IMR-90 (cell line): ENCODE results near the gene SDC1. TPM values are rescaled to one million over a fixed set of nuclear protein-coding genes. Genes with fewer than 3 reads are reported as not detected.

ENCODE experiments used
- ATAC-seq: fragments of 200-7000 bp; cut with Tn5 transposase; 2 replicates; pipeline ENCODE4 v1.9.1; 2020; ENCODE audit warnings: low read depth, mild to moderate bottlenecking, moderate library complexity
- BruUV-seq: library from RNA; stranded (reverse); fragments of 400-500 nt; replicated peaks from 2 replicates; lab custom pipeline; 2021; lab: Mats Ljungman, UMichigan
- CTCF ChIA-PET: fragments of 300-600 bp; formaldehyde crosslinking; extraction: SDS; loops from one replicate; lab custom pipeline; 2021; ENCODE audit warnings: antibody characterized with exemption; lab: Yijun Ruan, JAX
- POLR2A ChIA-PET: fragments of 300-600 bp; sonication (Branson Sonifier 250); formaldehyde crosslinking; loops from one replicate; lab custom pipeline; 2022; ENCODE audit warnings: antibody characterized with exemption; ENCODE audit not compliant: unreplicated experiment; lab: Charles Lee
- DNase-seq: peaks from one replicate; pipeline ENCODE4 v3.0.0; 2013
- H2AFZ ChIP-seq: replicated peaks from 2 replicates; pipeline ENCODE3; 2013; ENCODE audit warnings: low read length, mild to moderate bottlenecking; ENCODE audit not compliant: poor library complexity
- H2AK5ac ChIP-seq: 2 replicates; pipeline ENCODE4 v1.6.1; 2013; ENCODE audit warnings: low read depth, low read length, inconsistent platforms
- H2AK9ac ChIP-seq: replicated peaks from 2 replicates; pipeline ENCODE3; 2013; ENCODE audit warnings: mild to moderate bottlenecking, low read depth, low read length, moderate library complexity; ENCODE audit not compliant: poor library complexity
- H2BK120ac ChIP-seq: 2 replicates; pipeline ENCODE4 v1.6.1; 2013; ENCODE audit warnings: low read depth, low read length, inconsistent platforms
- H2BK15ac ChIP-seq: 3 replicates; pipeline ENCODE4 v1.6.1; 2013; ENCODE audit warnings: low read depth, low read length, inconsistent platforms
- H2BK20ac ChIP-seq: 2 replicates; pipeline ENCODE4 v1.6.1; 2013; ENCODE audit warnings: low read depth, mild to moderate bottlenecking, inconsistent platforms, low read length, moderate library complexity
- H2BK5ac ChIP-seq: 2 replicates; pipeline ENCODE4 v1.6.1; 2013; ENCODE audit warnings: mild to moderate bottlenecking, low read depth, low read length, inconsistent platforms; ENCODE audit not compliant: poor library complexity, severe bottlenecking
- H3K14ac ChIP-seq: replicated peaks from 2 replicates; pipeline ENCODE4 v1.6.1; 2013; ENCODE audit warnings: low read depth, low read length, inconsistent platforms
- H3K18ac ChIP-seq: 2 replicates; pipeline ENCODE4 v1.6.1; 2013; ENCODE audit warnings: low read depth, low read length, control low read depth
- H3K23ac ChIP-seq: 2 replicates; pipeline ENCODE4 v1.6.1; 2013; ENCODE audit warnings: low read depth, low read length, inconsistent platforms
- H3K27ac ChIP-seq: 2 replicates; pipeline ENCODE4 v1.5.1; 2013; ENCODE audit warnings: mild to moderate bottlenecking, control low read depth, low read length; ENCODE audit not compliant: insufficient read depth
- H3K27me3 ChIP-seq: 2 replicates; pipeline ENCODE4 v1.6.1; 2013; ENCODE audit warnings: low read length; ENCODE audit not compliant: control insufficient read depth, insufficient read depth
- H3K36me3 ChIP-seq: 2 replicates; pipeline ENCODE4 v1.6.1; 2013; ENCODE audit warnings: low read length, mixed read lengths; ENCODE audit not compliant: control insufficient read depth, insufficient read depth
- H3K4ac ChIP-seq: 2 replicates; pipeline ENCODE4 v1.6.1; 2013; ENCODE audit warnings: low read depth, low read length, inconsistent platforms
- H3K4me1 ChIP-seq: 2 replicates; pipeline ENCODE4 v1.6.1; 2013; ENCODE audit warnings: low read length, mixed read lengths; ENCODE audit not compliant: control insufficient read depth, insufficient read depth
- H3K4me2 ChIP-seq: 2 replicates; pipeline ENCODE4 v1.6.1; 2013; ENCODE audit warnings: low read depth, mild to moderate bottlenecking, control low read depth, low read length, moderate library complexity
- H3K4me3 ChIP-seq: 2 replicates; pipeline ENCODE4 v1.5.1; 2013; ENCODE audit warnings: low read depth, mild to moderate bottlenecking, control low read depth, low read length, moderate library complexity; ENCODE audit not compliant: insufficient read depth
- H3K56ac ChIP-seq: 2 replicates; pipeline ENCODE4 v1.6.1; 2013; ENCODE audit warnings: low read length, inconsistent platforms; ENCODE audit not compliant: insufficient read depth; ENCODE audit errors: extremely low read depth
- H3K79me1 ChIP-seq, 2 experiments: 2 replicates each; pipeline ENCODE4 v1.6.1; 2013; ENCODE audit warnings: low read length in 2 of 2, inconsistent platforms in 1 of 2, low read depth in 1 of 2
- H3K9ac ChIP-seq: 2 replicates; pipeline ENCODE4 v1.6.1; 2013; ENCODE audit warnings: low read depth, low read length, control low read depth
- H3K9me1 ChIP-seq: 2 replicates; pipeline ENCODE4 v1.6.1; 2013; ENCODE audit warnings: low read length, inconsistent platforms; ENCODE audit not compliant: insufficient read depth
- H3K9me3 ChIP-seq: 2 replicates; pipeline ENCODE4 v1.6.1; 2013; ENCODE audit warnings: low read length; ENCODE audit not compliant: control insufficient read depth, insufficient read depth
- H4K20me1 ChIP-seq: 2 replicates; pipeline ENCODE4 v1.6.1; 2013; ENCODE audit warnings: low read length, inconsistent platforms; ENCODE audit not compliant: insufficient read depth
- H4K5ac ChIP-seq: 2 replicates; pipeline ENCODE4 v1.6.1; 2013; ENCODE audit warnings: mild to moderate bottlenecking, low read depth, low read length, control low read depth
- H4K8ac ChIP-seq, 2 experiments: 2 replicates each; pipeline ENCODE4 v1.6.1; 2013; ENCODE audit warnings: low read depth in 2 of 2, low read length in 2 of 2, control low read depth in 1 of 2, inconsistent platforms in 1 of 2
- H4K91ac ChIP-seq: 2 replicates; pipeline ENCODE4 v1.6.1; 2013; ENCODE audit warnings: low read depth, low read length, inconsistent platforms; ENCODE audit not compliant: insufficient read depth
- CTCF ChIP-seq: conservative IDR thresholded peaks from 2 replicates; pipeline ENCODE4 v1.5.1; 2012; ENCODE audit warnings: mild to moderate bottlenecking, low read depth, low read length, improper control_type of control experiment
- WGBS, 2 experiments: methylation state at CpG; one replicate each; pipeline versions ENCODE4 v1.1.5 to v1.1.7; 2013; ENCODE audit warnings: missing lambda C conversion rate in 2 of 2; ENCODE audit not compliant: insufficient read length in 1 of 2; ENCODE audit errors: extremely low coverage in 2 of 2; 5-methylcytosine and 5-hydroxymethylcytosine counted together
- dilution Hi-C: fragments of 300-500 bp; cut with HindIII; formaldehyde crosslinking; loops from one replicate; pipeline ENCODE4 v1.14.3; 2018; ENCODE audit warnings: low sequenced_read_pairs; ENCODE audit not compliant: unreplicated experiment
- in situ Hi-C: fragments of 300-500 bp; cut with MboI; formaldehyde crosslinking; loops from 3 replicates; pipeline ENCODE4 v1.14.3; 2019; ENCODE audit warnings: low sequenced_read_pairs, inconsistent platforms, mixed read lengths
- intact Hi-C: fragments of 100-400 bp; cut with micrococcal nuclease; formaldehyde crosslinking; loops from 2 replicates; pipeline ENCODE4 v1.10.0; 2022
- polyA plus RNA-seq, 3 experiments: library from polyadenylated mRNA; depleted of rRNA; stranded (reverse); fragments of >200 nt; gene quantifications; 2 replicates each; pipeline ENCODE4 v1.2.3, GENCODE V29; 2012; ENCODE audit warnings: low replicate concordance in 1 of 3
- total RNA-seq: library from RNA; depleted of rRNA; stranded (reverse); fragments of >200 nt; gene quantifications from 2 replicates; pipeline ENCODE4 v1.2.3, GENCODE V29; 2012

SDC1 gene
- total and polyA plus RNA-seq, 2 of the 4 experiments (the other 2 are of a cell fraction), result 22.0 to 28.3 TPM

GRCh38 chr2:20267529-20267928 lies 42.6 kb upstream of the SDC1 start:
- H3K23ac ChIP-seq, result no peak overlapping the region
- no peak overlapping the region for H2BK120ac ChIP-seq
- no peak for DNase-seq
- no peak overlapping the region for H3K9ac ChIP-seq
- no peak overlapping the region for H2AK5ac ChIP-seq
- H3K4me1 ChIP-seq, result no peaks in the 10 kb centered on the region
- no peak overlapping the region for H2BK20ac ChIP-seq
- no peak for ATAC-seq
- no CpG with 5 or more reads among the region's 2 CpGs for WGBS, 2 experiments
- H2BK5ac ChIP-seq, result no peak overlapping the region
- H2AK9ac ChIP-seq, result no peak overlapping the region
- peaks cover 3% of the 10 kb centered on the region; the same call in 1 of the 2 replicates for H4K20me1 ChIP-seq
- no peak overlapping the region for H3K27ac ChIP-seq
- in situ Hi-C loops, result no loop called here
- H4K8ac ChIP-seq, result no peak overlapping the region
- H3K9me3 ChIP-seq, result no peaks in the 10 kb centered on the region
- TF ChIP-seq CTCF, result no peak
- no peaks in the 10 kb centered on the region for H3K27me3 ChIP-seq
- BruUV-seq, result no TSS peak
- H2BK15ac ChIP-seq, result no peak overlapping the region
- CTCF ChIA-PET, result no interaction called here
- no peak overlapping the region for H3K4me3 ChIP-seq
- H3K14ac ChIP-seq, result no peak overlapping the region
- peaks cover 7% of the 10 kb centered on the region for H3K36me3 ChIP-seq
- H3K56ac ChIP-seq, result no peak overlapping the region
- peaks cover 4% of the 10 kb centered on the region; the same call in 1 of the 2 replicates for H3K9me1 ChIP-seq
- intact Hi-C loops, result no loop called here
- H3K79me1 ChIP-seq, result peaks cover 24 to 28% of the 10 kb centered on the region in 2 experiments
- H3K4me2 ChIP-seq, result no peak overlapping the region
- no peak overlapping the region for H3K4ac ChIP-seq
- H4K91ac ChIP-seq, result no peak overlapping the region
- no peak overlapping the region for H4K5ac ChIP-seq
- POLR2A ChIA-PET, result no interaction called here
- H3K18ac ChIP-seq, result no peak overlapping the region
- no peak overlapping the region for H2AFZ ChIP-seq
- dilution Hi-C loops, result no loop called here
